ENCODE results near the gene OSBP. TPM values are rescaled to one million over a fixed set of nuclear protein-coding genes. Genes with fewer than 3 reads are reported as not detected.
"Not testable (repeated sequence)": the region's sequence is repeated elsewhere in the genome, so short reads cannot be mapped to it uniquely, and the experiment has no call there.

Gene OSBP
- total and polyA plus RNA-seq, 3 experiments from 2014 or later = 32.3 to 38.4 (median 37.8) TPM

GRCh38 chr11:59544869-59545178, 70.8 kb downstream of the OSBP start:
- no peak for DNase-seq
- H3K4me1 ChIP-seq (ENCODE audit: insufficient read depth, low read length) = peaks cover 4% of the 10 kb centered on the region
- H3K27me3 Mint-ChIP-seq = peaks cover 2 to 3% of the 10 kb centered on the region in 2 donors
- peak overlapping the region; percentile 85 for H3K27ac ChIP-seq (ENCODE audit: low read depth, low read length)
- H3K27ac Mint-ChIP-seq = no peak overlapping the region
- no peaks in the 10 kb centered on the region for H3K9me3 ChIP-seq (ENCODE audit: low read length)
- H3K27me3 ChIP-seq (ENCODE audit: insufficient read depth, low read length, poor library complexity, severe bottlenecking) = no peaks in the 10 kb centered on the region
- CTCF ChIA-PET = no interaction called here
- no peaks in the 10 kb centered on the region for H3K36me3 Mint-ChIP-seq
- H3K4me1 Mint-ChIP-seq = peaks cover 5 to 10% (median 6%) of the 10 kb centered on the region in 3 donors
- POLR2A ChIA-PET = no interaction called here
- H3K4me3 ChIP-seq (ENCODE audit: low read length) = peak overlapping the region; percentile 34
- no peaks in the 10 kb centered on the region for H3K9me3 Mint-ChIP-seq
- no peaks in the 10 kb centered on the region for H3K36me3 ChIP-seq (ENCODE audit: insufficient read depth, low read length)
- peak overlapping the region in 1 of 7 donors; percentile 71 for H3K4me3 Mint-ChIP-seq

- H3K4me1 Mint-ChIP-seq; H3K36me3 Mint-ChIP-seq; H3K27me3 Mint-ChIP-seq; H3K9me3 Mint-ChIP-seq; H3K27ac Mint-ChIP-seq; H3K9me3 ChIP-seq (ENCODE audit: low read length); POLR2A ChIA-PET; H3K4me3 ChIP-seq (ENCODE audit: low read length); H3K27me3 ChIP-seq (ENCODE audit: insufficient read depth, low read length, poor library complexity, severe bottlenecking); DNase-seq; H3K4me1 ChIP-seq (ENCODE audit: insufficient read depth, low read length); H3K36me3 ChIP-seq (ENCODE audit: insufficient read depth, low read length); H3K27ac ChIP-seq (ENCODE audit: low read depth, low read length); H3K4me3 Mint-ChIP-seq; CTCF ChIA-PET: not testable (repeated sequence)
These were observed 71.9 kb downstream of the OSBP start for GRCh38 chr11:59543713-59544112.

- Histone ChIP-seq H3K27me3 (ENCODE audit: insufficient read depth, low read length, poor library complexity, severe bottlenecking) (no peaks in the 10 kb centered on the region), H3K4me1 (ENCODE audit: insufficient read depth, low read length) (no peaks in the 10 kb centered on the region), H3K27ac (ENCODE audit: low read depth, low read length) (no peak overlapping the region), H3K4me3 (ENCODE audit: low read length) (no peak overlapping the region), H3K36me3 (ENCODE audit: insufficient read depth, low read length) (no peaks in the 10 kb centered on the region), H3K9me3 (ENCODE audit: low read length) (no peaks in the 10 kb centered on the region)
- H3K9me3 Mint-ChIP-seq = no peaks in the 10 kb centered on the region
- peaks cover 2 to 3% of the 10 kb centered on the region in 2 donors for H3K27me3 Mint-ChIP-seq
- no peak for DNase-seq
- H3K36me3 Mint-ChIP-seq = no peaks in the 10 kb centered on the region
- POLR2A ChIA-PET = no interaction called here
- H3K27ac Mint-ChIP-seq = no peak overlapping the region
- CTCF ChIA-PET = no interaction called here
- no peak overlapping the region for H3K4me3 Mint-ChIP-seq
- H3K4me1 Mint-ChIP-seq = peaks cover 1 to 7% (median 7%) of the 10 kb centered on the region in 3 donors
These were observed 73.3 kb downstream of the OSBP start for GRCh38 chr11:59542142-59542810.

GRCh38 chr11:59534676-59535075, 80.9 kb downstream of the OSBP start:
- Mint-ChIP-seq H3K4me3 (no peak overlapping the region), H3K27me3 (peaks cover 0 to 10% of the 10 kb centered on the region in 2 donors), H3K27ac (no peak overlapping the region), H3K36me3 (no peaks in the 10 kb centered on the region), H3K9me3 (no peaks in the 10 kb centered on the region), H3K4me1 (peaks cover 5 to 11% (median 11%) of the 10 kb centered on the region in 3 donors)
- no peak overlapping the region for H3K4me3 ChIP-seq (ENCODE audit: low read length)
- H3K27me3 ChIP-seq (ENCODE audit: insufficient read depth, low read length, poor library complexity, severe bottlenecking) = no peaks in the 10 kb centered on the region
- no peaks in the 10 kb centered on the region for H3K36me3 ChIP-seq (ENCODE audit: insufficient read depth, low read length)
- no peak overlapping the region for H3K27ac ChIP-seq (ENCODE audit: low read depth, low read length)
- CTCF ChIA-PET = no interaction called here
- H3K9me3 ChIP-seq (ENCODE audit: low read length) = no peaks in the 10 kb centered on the region
- no peaks in the 10 kb centered on the region for H3K4me1 ChIP-seq (ENCODE audit: insufficient read depth, low read length)
- DNase-seq = no peak
- POLR2A ChIA-PET = no interaction called here

- Mint-ChIP-seq H3K27me3 (peaks cover 0 to 10% of the 10 kb centered on the region in 2 donors), H3K27ac (peak overlapping the region in 1 of 8 donors; percentile 3), H3K4me1 (peaks cover 5 to 7% (median 7%) of the 10 kb centered on the region in 3 donors), H3K9me3 (no peaks in the 10 kb centered on the region), H3K4me3 (no peak overlapping the region), H3K36me3 (no peaks in the 10 kb centered on the region)
- Histone ChIP-seq H3K9me3 (ENCODE audit: low read length) (no peaks in the 10 kb centered on the region), H3K4me1 (ENCODE audit: insufficient read depth, low read length) (no peaks in the 10 kb centered on the region), H3K4me3 (ENCODE audit: low read length) (no peak overlapping the region), H3K27me3 (ENCODE audit: insufficient read depth, low read length, poor library complexity, severe bottlenecking) (no peaks in the 10 kb centered on the region), H3K27ac (ENCODE audit: low read depth, low read length) (no peak overlapping the region), H3K36me3 (ENCODE audit: insufficient read depth, low read length) (no peaks in the 10 kb centered on the region)
- ChIA-PET POLR2A (no interaction called here), CTCF (no interaction called here)
- DNase-seq = no peak
These were observed 83.0 kb downstream of the OSBP start for GRCh38 chr11:59532620-59533019.

- Histone ChIP-seq H3K9me3 (ENCODE audit: low read length) (no peaks in the 10 kb centered on the region), H3K4me3 (ENCODE audit: low read length) (no peak overlapping the region), H3K27ac (ENCODE audit: low read depth, low read length) (no peak overlapping the region), H3K27me3 (ENCODE audit: insufficient read depth, low read length, poor library complexity, severe bottlenecking) (no peaks in the 10 kb centered on the region), H3K36me3 (ENCODE audit: insufficient read depth, low read length) (no peaks in the 10 kb centered on the region), H3K4me1 (ENCODE audit: insufficient read depth, low read length) (no peaks in the 10 kb centered on the region)
- CTCF ChIA-PET = interaction anchor here (1.0 to 1.9 kb wide), 2 partner anchors 9 to 226 kb away, joined by 3 to 6 read pairs; no protein-coding TSS in a partner anchor
- POLR2A ChIA-PET = no interaction called here
- H3K4me1 Mint-ChIP-seq = no peaks in the 10 kb centered on the region
- no peak overlapping the region for H3K4me3 Mint-ChIP-seq
- H3K27me3 Mint-ChIP-seq = peaks cover 4 to 20% of the 10 kb centered on the region in 2 donors
- no peak for DNase-seq
- H3K9me3 Mint-ChIP-seq = no peaks in the 10 kb centered on the region
- no peaks in the 10 kb centered on the region for H3K36me3 Mint-ChIP-seq
- no peak overlapping the region for H3K27ac Mint-ChIP-seq
These were observed 86.9 kb downstream of the OSBP start for GRCh38 chr11:59528711-59529110.

Other genes with a start within 250 kb of the OSBP start
- gene OR5A2, start 189.4 kb downstream of the OSBP start, total RNA-seq = not detected
- not detected for gene OR5A2, start 189.4 kb downstream of the OSBP start, polyA plus RNA-seq
- not detected for gene OR5A1, start 179.3 kb downstream of the OSBP start, total RNA-seq
- gene OR5A1, start 179.3 kb downstream of the OSBP start, polyA plus RNA-seq = not detected
- gene OR4D6, start 158.8 kb downstream of the OSBP start, total RNA-seq = not detected
- gene OR4D6, start 158.8 kb downstream of the OSBP start, polyA plus RNA-seq = not detected
- gene OR4D10, start 142.5 kb downstream of the OSBP start, total RNA-seq = not detected
- gene OR4D10, start 142.5 kb downstream of the OSBP start, polyA plus RNA-seq = not detected
- gene OR4D11, start 112.2 kb downstream of the OSBP start, total RNA-seq = not detected
- gene OR4D11, start 112.2 kb downstream of the OSBP start, polyA plus RNA-seq = not detected
- gene OR4D9, start 104.2 kb downstream of the OSBP start, total RNA-seq = not detected
- not detected for gene OR4D9, start 104.2 kb downstream of the OSBP start, polyA plus RNA-seq
- 10 to 100 TPM; 61.3 to 65.8 TPM for gene PATL1, start 53.3 kb upstream of the OSBP start, total RNA-seq
- 7.5 TPM for gene PATL1, start 53.3 kb upstream of the OSBP start, polyA plus RNA-seq
- gene OR10V1, start 98.1 kb upstream of the OSBP start, total RNA-seq = not detected
- gene OR10V1, start 98.1 kb upstream of the OSBP start, polyA plus RNA-seq = not detected
- gene STX3, start 139.6 kb upstream of the OSBP start, total RNA-seq = 1 to 10 TPM; 5.5 to 6.7 TPM
- 6.8 TPM for gene STX3, start 139.6 kb upstream of the OSBP start, polyA plus RNA-seq
- 10 to 100 TPM; 83.5 to 84.5 TPM for gene MRPL16, start 195.0 kb upstream of the OSBP start, total RNA-seq
- 75.0 TPM for gene MRPL16, start 195.0 kb upstream of the OSBP start, polyA plus RNA-seq
- gene CBLIF, start 229.7 kb upstream of the OSBP start, total RNA-seq = not detected
- not detected for gene CBLIF, start 229.7 kb upstream of the OSBP start, polyA plus RNA-seq

Measured in CD8-positive, alpha-beta memory T cell (primary cell).